MCF 10A (cell line): ENCODE measurements around the gene DLL1. TPM values are rescaled to one million over a fixed set of nuclear protein-coding genes. Genes with fewer than 3 reads are reported as not detected.
"Not testable (repeated sequence)": the region's sequence is repeated elsewhere in the genome, so short reads cannot be mapped to it uniquely, and the experiment has no call there.

Experiments
- BruUV-seq: library from RNA; stranded (reverse); fragments of 400-500 nt; replicated peaks from 2 replicates; lab custom pipeline; 2021; lab: Mats Ljungman, UMichigan
- CTCF ChIA-PET: fragments of 300-600 bp; sonication (Branson Sonifier 250); formaldehyde crosslinking; extraction: SDS; loops from one replicate; lab custom pipeline; 2021; ENCODE audit warnings: antibody characterized with exemption, inconsistent platforms; lab: Yijun Ruan, JAX
- POLR2A ChIA-PET: fragments of 300-600, 350-650 bp; sonication (Branson Sonifier 250); formaldehyde crosslinking; extraction: SDS; loops from one replicate; lab custom pipeline; 2020; ENCODE audit warnings: antibody characterized with exemption, inconsistent platforms; lab: Yijun Ruan, JAX
- DNase-seq: peaks from one replicate; pipeline ENCODE4 v3.0.0-alpha.2; 2018; ENCODE audit not compliant: unreplicated experiment
- H3K27ac Mint-ChIP-seq: one replicate; pipeline ENCODE4 v1.8.0; 2022; ENCODE audit warnings: mild to moderate bottlenecking, low read depth, mixed read lengths; ENCODE audit not compliant: unreplicated experiment
- H3K27me3 Mint-ChIP-seq: one replicate; pipeline ENCODE4 v1.8.0; 2022; ENCODE audit warnings: mixed read lengths; ENCODE audit not compliant: insufficient read depth, unreplicated experiment
- H3K36me3 Mint-ChIP-seq: one replicate; pipeline ENCODE4 v1.8.0; 2022; ENCODE audit warnings: mild to moderate bottlenecking, moderate library complexity, mixed read lengths; ENCODE audit not compliant: insufficient read depth, unreplicated experiment
- H3K4me1 Mint-ChIP-seq: one replicate; pipeline ENCODE4 v1.8.0; 2022; ENCODE audit warnings: mixed read lengths; ENCODE audit not compliant: insufficient read depth, unreplicated experiment
- H3K4me3 Mint-ChIP-seq: one replicate; pipeline ENCODE4 v1.8.0; 2022; ENCODE audit warnings: mild to moderate bottlenecking, moderate library complexity, mixed read lengths; ENCODE audit not compliant: unreplicated experiment
- H3K9me3 Mint-ChIP-seq: one replicate; pipeline ENCODE4 v1.8.0; 2022; ENCODE audit warnings: mixed read lengths; ENCODE audit not compliant: unreplicated experiment
- CTCF ChIP-seq: fragments of 200-600 bp; IDR thresholded peaks from one replicate; pipeline ENCODE4 v1.8.0; 2022; ENCODE audit warnings: antibody characterized with exemption, mild to moderate bottlenecking; ENCODE audit not compliant: unreplicated experiment
- intact Hi-C: fragments of 100-400 bp; cut with micrococcal nuclease; formaldehyde crosslinking; loops from 2 replicates; pipeline ENCODE4 v1.14.1; 2022
- total RNA-seq: library from RNA; stranded (reverse); gene quantifications from 2 replicates; pipeline ENCODE4 v1.2.3, GENCODE V29; 2022

Gene DLL1
- total RNA-seq, 1 experiment from 2014 or later = 1.4 TPM

- no peak overlapping the region for H3K27ac Mint-ChIP-seq
- no peak for DNase-seq
- BruUV-seq = no TSS peak
- intact Hi-C loops = no loop called here
- TF ChIP-seq CTCF = no peak
- ChIA-PET CTCF (no interaction called here), POLR2A (interaction anchor here (0.5 to 0.6 kb wide), 2 partner anchors 159 to 183 kb away, joined by 3 read pairs; no protein-coding TSS in a partner anchor)
- no peaks in the 10 kb centered on the region for H3K4me1 Mint-ChIP-seq
- no peak overlapping the region for H3K4me3 Mint-ChIP-seq
- H3K9me3 Mint-ChIP-seq = no peaks in the 10 kb centered on the region
- no peaks in the 10 kb centered on the region for H3K36me3 Mint-ChIP-seq
- peaks cover 4% of the 10 kb centered on the region for H3K27me3 Mint-ChIP-seq
These were observed 24.6 kb downstream of the DLL1 start for GRCh38 chr6:170266061-170266825.

- Mint-ChIP-seq H3K9me3 (no peaks in the 10 kb centered on the region), H3K27ac (no peak overlapping the region), H3K27me3 (no peaks in the 10 kb centered on the region), H3K36me3 (no peaks in the 10 kb centered on the region), H3K4me1 (no peaks in the 10 kb centered on the region), H3K4me3 (no peak overlapping the region)
- TF ChIP-seq CTCF = no peak
- ChIA-PET CTCF (no interaction called here), POLR2A (no interaction called here)
- DNase-seq = no peak
- intact Hi-C loops = no loop called here
- BruUV-seq = no TSS peak
These were observed 25.2 kb downstream of the DLL1 start for GRCh38 chr6:170265655-170266054.

- H3K27ac Mint-ChIP-seq, CTCF ChIA-PET: not testable (repeated sequence)
These were observed 26.2 kb downstream of the DLL1 start for GRCh38 chr6:170264644-170265043.

GRCh38 chr6:170264086-170264485 is 26.8 kb downstream of the DLL1 start:
- H3K4me3 Mint-ChIP-seq = no peak overlapping the region
- BruUV-seq = no TSS peak
- H3K9me3 Mint-ChIP-seq = no peaks in the 10 kb centered on the region
- ChIA-PET CTCF (no interaction called here), POLR2A (no interaction called here)
- intact Hi-C loops = no loop called here
- H3K36me3 Mint-ChIP-seq = no peaks in the 10 kb centered on the region
- H3K27ac Mint-ChIP-seq = no peak overlapping the region
- no peaks in the 10 kb centered on the region for H3K27me3 Mint-ChIP-seq
- no peak for DNase-seq
- H3K4me1 Mint-ChIP-seq = no peaks in the 10 kb centered on the region
- no peak for TF ChIP-seq CTCF

More at GRCh38 chr6:170264644-170265043, 26.2 kb downstream of the DLL1 start:
- H3K4me1 Mint-ChIP-seq, intact Hi-C loops, H3K9me3 Mint-ChIP-seq, H3K36me3 Mint-ChIP-seq, H3K4me3 Mint-ChIP-seq, DNase-seq, POLR2A ChIA-PET, H3K27me3 Mint-ChIP-seq, BruUV-seq: not testable (repeated sequence)
